Measurements from ENCODE around the gene GPANK1.

- TF ChIP-seq POLR2A (IDR thresholded peaks at IDR 0.05; ENCODE audit: low read depth, low read length) (no peak), POLR2AphosphoS5 (IDR thresholded peaks at IDR 0.05; ENCODE audit: low read depth, low read length) (no peak), TAF1 (IDR thresholded peaks at IDR 0.05; ENCODE audit: borderline replicate concordance, low read depth, low read length) (no peak)
These were observed 50.6 kb downstream of the GPANK1 start for GRCh38 chr6:31614075-31614619.
